ENCODE results near the gene SLC38A2. TPM values are rescaled to one million over a fixed set of nuclear protein-coding genes. Genes with fewer than 3 reads are reported as not detected.

Gene SLC38A2
- total and polyA plus RNA-seq, 2 experiments from 2014 or later: 181 to 718 TPM

DNA sequence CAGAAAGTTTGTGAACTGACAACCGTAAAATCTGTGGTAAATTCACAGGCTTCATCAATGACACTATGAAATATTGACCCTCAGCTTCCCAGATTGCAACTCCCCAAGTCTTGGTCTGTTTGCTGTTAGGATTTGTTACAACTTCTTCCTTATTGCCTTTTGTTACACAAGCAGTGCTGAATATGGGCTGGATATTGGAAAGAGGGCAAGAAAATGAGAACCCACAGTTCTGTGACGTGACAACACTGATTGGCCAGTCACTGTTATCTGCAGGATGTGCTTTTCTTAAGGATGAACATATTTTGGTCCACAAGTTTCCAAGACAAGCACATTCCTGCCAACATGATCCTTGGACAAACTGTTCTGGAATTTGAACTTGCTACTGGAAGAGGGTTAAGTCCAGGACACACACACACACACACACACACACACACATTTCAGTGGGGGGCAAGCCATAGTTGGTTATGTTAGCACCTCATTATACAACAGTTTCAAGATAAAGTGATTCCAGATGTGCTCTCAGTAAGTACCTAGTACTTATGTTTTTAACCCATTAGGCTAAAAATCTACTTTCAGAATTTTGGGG lies 16.6 kb upstream of the SLC38A2 start:
- peaks cover 2% of the 10 kb centered on the region for H3K27me3 Mint-ChIP-seq (ENCODE audit: insufficient read depth, low read depth, poor library complexity)
- no peak overlapping the region for H3K4me2 ChIP-seq
- no peaks in the 10 kb centered on the region for H3K27me3 ChIP-seq (ENCODE audit: insufficient read depth)
- peaks cover 22% of the 10 kb centered on the region for H3K79me2 ChIP-seq (replicated peaks; ENCODE audit: insufficient read depth)
- H2AFZ ChIP-seq: no peak overlapping the region
- ATAC-seq (no peak), DNase-seq (ENCODE audit: low spot score) (no peak)
- H3K27ac Mint-ChIP-seq: no peak overlapping the region
- peaks cover 77% of the 10 kb centered on the region for H3K4me1 Mint-ChIP-seq
- no peak overlapping the region for H3K4me3 Mint-ChIP-seq
- no peaks in the 10 kb centered on the region for H4K20me1 ChIP-seq (replicated peaks; ENCODE audit: insufficient read depth)
- no peak overlapping the region for H3K27ac ChIP-seq (ENCODE audit: low read depth)
- peaks cover 6% of the 10 kb centered on the region; the same call in 1 of the 2 replicates for H3K36me3 ChIP-seq (ENCODE audit: insufficient read depth)
- no peaks in the 10 kb centered on the region for H3K9me2 ChIP-seq (ENCODE audit: insufficient read depth)
- H3K4me1 ChIP-seq (ENCODE audit: insufficient read depth): peaks cover 75% of the 10 kb centered on the region
- H3K4me3 ChIP-seq: no peak overlapping the region
- no peaks in the 10 kb centered on the region; the same call in 2 of the 3 replicates for H3K9me3 Mint-ChIP-seq
- H3F3A ChIP-seq (replicated peaks; ENCODE audit: low read depth): peaks cover 10% of the 10 kb centered on the region; the same call in 1 of the 2 replicates
- peaks cover 49% of the 10 kb centered on the region for H3K36me3 Mint-ChIP-seq (ENCODE audit: low read depth)
- TF ChIP-seq, protein P1, sequence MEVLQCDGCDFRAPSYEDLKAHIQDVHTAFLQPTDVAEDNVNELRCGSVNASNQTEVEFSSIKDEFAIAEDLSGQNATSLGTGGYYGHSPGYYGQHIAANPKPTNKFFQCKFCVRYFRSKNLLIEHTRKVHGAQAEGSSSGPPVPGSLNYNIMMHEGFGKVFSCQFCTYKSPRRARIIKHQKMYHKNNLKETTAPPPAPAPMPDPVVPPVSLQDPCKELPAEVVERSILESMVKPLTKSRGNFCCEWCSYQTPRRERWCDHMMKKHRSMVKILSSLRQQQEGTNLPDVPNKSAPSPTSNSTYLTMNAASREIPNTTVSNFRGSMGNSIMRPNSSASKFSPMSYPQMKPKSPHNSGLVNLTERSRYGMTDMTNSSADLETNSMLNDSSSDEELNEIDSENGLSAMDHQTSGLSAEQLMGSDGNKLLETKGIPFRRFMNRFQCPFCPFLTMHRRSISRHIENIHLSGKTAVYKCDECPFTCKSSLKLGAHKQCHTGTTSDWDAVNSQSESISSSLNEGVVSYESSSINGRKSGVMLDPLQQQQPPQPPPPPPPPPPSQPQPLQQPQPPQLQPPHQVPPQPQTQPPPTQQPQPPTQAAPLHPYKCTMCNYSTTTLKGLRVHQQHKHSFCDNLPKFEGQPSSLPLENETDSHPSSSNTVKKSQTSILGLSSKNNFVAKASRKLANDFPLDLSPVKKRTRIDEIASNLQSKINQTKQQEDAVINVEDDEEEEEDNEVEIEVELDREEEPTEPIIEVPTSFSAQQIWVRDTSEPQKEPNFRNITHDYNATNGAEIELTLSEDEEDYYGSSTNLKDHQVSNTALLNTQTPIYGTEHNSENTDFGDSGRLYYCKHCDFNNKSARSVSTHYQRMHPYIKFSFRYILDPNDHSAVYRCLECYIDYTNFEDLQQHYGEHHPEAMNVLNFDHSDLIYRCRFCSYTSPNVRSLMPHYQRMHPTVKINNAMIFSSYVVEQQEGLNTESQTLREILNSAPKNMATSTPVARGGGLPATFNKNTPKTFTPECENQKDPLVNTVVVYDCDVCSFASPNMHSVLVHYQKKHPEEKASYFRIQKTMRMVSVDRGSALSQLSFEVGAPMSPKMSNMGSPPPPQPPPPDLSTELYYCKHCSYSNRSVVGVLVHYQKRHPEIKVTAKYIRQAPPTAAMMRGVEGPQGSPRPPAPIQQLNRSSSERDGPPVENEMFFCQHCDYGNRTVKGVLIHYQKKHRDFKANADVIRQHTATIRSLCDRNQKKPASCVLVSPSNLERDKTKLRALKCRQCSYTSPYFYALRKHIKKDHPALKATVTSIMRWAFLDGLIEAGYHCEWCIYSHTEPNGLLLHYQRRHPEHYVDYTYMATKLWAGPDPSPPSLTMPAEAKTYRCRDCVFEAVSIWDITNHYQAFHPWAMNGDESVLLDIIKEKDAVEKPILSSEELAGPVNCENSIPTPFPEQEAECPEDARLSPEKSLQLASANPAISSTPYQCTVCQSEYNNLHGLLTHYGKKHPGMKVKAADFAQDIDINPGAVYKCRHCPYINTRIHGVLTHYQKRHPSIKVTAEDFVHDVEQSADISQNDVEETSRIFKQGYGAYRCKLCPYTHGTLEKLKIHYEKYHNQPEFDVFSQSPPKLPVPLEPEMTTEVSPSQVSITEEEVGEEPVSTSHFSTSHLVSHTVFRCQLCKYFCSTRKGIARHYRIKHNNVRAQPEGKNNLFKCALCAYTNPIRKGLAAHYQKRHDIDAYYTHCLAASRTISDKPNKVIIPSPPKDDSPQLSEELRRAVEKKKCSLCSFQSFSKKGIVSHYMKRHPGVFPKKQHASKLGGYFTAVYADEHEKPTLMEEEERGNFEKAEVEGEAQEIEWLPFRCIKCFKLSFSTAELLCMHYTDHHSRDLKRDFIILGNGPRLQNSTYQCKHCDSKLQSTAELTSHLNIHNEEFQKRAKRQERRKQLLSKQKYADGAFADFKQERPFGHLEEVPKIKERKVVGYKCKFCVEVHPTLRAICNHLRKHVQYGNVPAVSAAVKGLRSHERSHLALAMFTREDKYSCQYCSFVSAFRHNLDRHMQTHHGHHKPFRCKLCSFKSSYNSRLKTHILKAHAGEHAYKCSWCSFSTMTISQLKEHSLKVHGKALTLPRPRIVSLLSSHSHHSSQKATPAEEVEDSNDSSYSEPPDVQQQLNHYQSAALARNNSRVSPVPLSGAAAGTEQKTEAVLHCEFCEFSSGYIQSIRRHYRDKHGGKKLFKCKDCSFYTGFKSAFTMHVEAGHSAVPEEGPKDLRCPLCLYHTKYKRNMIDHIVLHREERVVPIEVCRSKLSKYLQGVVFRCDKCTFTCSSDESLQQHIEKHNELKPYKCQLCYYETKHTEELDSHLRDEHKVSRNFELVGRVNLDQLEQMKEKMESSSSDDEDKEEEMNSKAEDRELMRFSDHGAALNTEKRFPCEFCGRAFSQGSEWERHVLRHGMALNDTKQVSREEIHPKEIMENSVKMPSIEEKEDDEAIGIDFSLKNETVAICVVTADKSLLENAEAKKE (CRISPR knock-in tag; IDR thresholded peaks at IDR 0.05): no peak
- no peak for TF ChIP-seq ZNF114 (CRISPR knock-in tag; IDR thresholded peaks at IDR 0.05)
- TF ChIP-seq, protein P2, sequence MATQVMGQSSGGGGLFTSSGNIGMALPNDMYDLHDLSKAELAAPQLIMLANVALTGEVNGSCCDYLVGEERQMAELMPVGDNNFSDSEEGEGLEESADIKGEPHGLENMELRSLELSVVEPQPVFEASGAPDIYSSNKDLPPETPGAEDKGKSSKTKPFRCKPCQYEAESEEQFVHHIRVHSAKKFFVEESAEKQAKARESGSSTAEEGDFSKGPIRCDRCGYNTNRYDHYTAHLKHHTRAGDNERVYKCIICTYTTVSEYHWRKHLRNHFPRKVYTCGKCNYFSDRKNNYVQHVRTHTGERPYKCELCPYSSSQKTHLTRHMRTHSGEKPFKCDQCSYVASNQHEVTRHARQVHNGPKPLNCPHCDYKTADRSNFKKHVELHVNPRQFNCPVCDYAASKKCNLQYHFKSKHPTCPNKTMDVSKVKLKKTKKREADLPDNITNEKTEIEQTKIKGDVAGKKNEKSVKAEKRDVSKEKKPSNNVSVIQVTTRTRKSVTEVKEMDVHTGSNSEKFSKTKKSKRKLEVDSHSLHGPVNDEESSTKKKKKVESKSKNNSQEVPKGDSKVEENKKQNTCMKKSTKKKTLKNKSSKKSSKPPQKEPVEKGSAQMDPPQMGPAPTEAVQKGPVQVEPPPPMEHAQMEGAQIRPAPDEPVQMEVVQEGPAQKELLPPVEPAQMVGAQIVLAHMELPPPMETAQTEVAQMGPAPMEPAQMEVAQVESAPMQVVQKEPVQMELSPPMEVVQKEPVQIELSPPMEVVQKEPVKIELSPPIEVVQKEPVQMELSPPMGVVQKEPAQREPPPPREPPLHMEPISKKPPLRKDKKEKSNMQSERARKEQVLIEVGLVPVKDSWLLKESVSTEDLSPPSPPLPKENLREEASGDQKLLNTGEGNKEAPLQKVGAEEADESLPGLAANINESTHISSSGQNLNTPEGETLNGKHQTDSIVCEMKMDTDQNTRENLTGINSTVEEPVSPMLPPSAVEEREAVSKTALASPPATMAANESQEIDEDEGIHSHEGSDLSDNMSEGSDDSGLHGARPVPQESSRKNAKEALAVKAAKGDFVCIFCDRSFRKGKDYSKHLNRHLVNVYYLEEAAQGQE (IDR thresholded peaks at IDR 0.05; ENCODE audit: unreplicated experiment): no peak
- TF ChIP-seq JUNB (IDR thresholded peaks at IDR 0.05; ENCODE audit: unreplicated experiment): no peak
- TF ChIP-seq ZNF331 (CRISPR knock-in tag; IDR thresholded peaks at IDR 0.05; ENCODE audit: low read depth): no peak
- no peak for TF ChIP-seq CREB1 (CRISPR knock-in tag; IDR thresholded peaks at IDR 0.05; ENCODE audit: low read depth)
- no peak for TF ChIP-seq STAT1 (IDR thresholded peaks at IDR 0.05; ENCODE audit: unreplicated experiment)
- no peak for TF ChIP-seq NANOG (IDR thresholded peaks at IDR 0.05; ENCODE audit: borderline replicate concordance)
- TF ChIP-seq, protein P3, sequence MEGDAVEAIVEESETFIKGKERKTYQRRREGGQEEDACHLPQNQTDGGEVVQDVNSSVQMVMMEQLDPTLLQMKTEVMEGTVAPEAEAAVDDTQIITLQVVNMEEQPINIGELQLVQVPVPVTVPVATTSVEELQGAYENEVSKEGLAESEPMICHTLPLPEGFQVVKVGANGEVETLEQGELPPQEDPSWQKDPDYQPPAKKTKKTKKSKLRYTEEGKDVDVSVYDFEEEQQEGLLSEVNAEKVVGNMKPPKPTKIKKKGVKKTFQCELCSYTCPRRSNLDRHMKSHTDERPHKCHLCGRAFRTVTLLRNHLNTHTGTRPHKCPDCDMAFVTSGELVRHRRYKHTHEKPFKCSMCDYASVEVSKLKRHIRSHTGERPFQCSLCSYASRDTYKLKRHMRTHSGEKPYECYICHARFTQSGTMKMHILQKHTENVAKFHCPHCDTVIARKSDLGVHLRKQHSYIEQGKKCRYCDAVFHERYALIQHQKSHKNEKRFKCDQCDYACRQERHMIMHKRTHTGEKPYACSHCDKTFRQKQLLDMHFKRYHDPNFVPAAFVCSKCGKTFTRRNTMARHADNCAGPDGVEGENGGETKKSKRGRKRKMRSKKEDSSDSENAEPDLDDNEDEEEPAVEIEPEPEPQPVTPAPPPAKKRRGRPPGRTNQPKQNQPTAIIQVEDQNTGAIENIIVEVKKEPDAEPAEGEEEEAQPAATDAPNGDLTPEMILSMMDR (conservative IDR thresholded peaks at IDR 0.05; ENCODE audit: low read depth in 2 of 2): no peak
- no peak for TF ChIP-seq EZH2 (IDR thresholded peaks at IDR 0.05; ENCODE audit: low read depth, unreplicated experiment)
- no peak for TF ChIP-seq EZH2phosphoT487 (IDR thresholded peaks at IDR 0.05; ENCODE audit: unreplicated experiment)
- TF ChIP-seq, protein P4, sequence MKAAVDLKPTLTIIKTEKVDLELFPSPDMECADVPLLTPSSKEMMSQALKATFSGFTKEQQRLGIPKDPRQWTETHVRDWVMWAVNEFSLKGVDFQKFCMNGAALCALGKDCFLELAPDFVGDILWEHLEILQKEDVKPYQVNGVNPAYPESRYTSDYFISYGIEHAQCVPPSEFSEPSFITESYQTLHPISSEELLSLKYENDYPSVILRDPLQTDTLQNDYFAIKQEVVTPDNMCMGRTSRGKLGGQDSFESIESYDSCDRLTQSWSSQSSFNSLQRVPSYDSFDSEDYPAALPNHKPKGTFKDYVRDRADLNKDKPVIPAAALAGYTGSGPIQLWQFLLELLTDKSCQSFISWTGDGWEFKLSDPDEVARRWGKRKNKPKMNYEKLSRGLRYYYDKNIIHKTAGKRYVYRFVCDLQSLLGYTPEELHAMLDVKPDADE (IDR thresholded peaks at IDR 0.05): no peak
- TF ChIP-seq POLR2AphosphoS5 (IDR thresholded peaks at IDR 0.05; ENCODE audit: low read depth): no peak

All from GM23338 (cell line).